Medulla oblongata (tissue), 1 donor: ENCODE measurements around the gene NEUROD4.
A peak's percentile ranks its signal among the peaks of the same experiment; 100 is the strongest.
"Not testable (repeated sequence)": the region's sequence is repeated elsewhere in the genome, so short reads cannot be mapped to it uniquely, and the experiment has no call there.

Source experiments
- DNase-seq: peaks from one replicate; pipeline ENCODE4 v3.0.0-alpha.2; 2015; ENCODE audit errors: extremely low spot score

Gene NEUROD4

DNA sequence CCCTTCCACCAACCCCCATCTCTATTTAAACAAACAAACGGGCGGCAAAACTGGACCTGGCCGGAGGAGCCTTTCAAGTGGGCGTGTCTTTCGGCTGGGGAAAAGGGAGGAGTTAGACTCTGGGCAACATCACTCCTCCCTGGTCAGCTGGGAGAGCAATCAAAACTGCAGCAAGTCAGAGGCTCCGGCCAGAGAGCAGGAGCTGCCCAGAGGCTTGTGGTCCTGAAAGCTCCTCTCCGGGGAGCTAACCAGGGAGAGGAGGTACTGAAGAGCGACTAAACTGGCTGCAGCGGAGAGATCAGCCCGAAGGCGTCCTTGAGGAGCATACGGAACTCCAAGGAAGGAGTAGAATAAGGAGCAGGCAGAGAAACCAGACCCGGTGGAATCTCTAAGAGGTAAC lies at the start of gene NEUROD4:
TSS of gene NEUROD4 (plus strand) at position 191 of the 400 bp plus-strand sequence. CDS start 6,466 bp downstream, outside the sequence.
- peak; percentile 42 for DNase-seq

- no peak for DNase-seq
These were observed 49.0 kb upstream of the NEUROD4 start for GRCh38 chr12:54970741-54971140.

GRCh38 chr12:54973556-54973955 lies 46.2 kb upstream of the NEUROD4 start:
- DNase-seq, result no peak

DNA sequence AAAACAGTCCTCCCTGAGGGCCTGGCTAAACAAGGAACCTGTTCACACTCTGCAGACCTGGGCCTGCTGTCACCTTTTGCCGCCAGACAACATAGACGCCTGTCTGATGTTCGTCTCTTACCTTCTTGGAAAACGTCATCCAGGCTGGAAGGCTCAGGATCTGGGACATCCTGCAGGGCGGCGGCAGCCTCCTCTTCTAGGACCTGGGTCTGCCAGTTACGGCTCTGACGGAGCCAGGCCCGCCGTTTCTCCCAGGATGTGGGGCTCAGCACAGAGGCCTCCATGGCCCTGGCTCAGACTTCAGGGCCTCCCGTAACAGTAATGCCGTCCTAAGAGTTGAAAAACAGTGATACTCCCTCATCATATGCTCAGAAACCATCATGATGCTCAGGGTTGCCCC lies 45.5 kb upstream of the NEUROD4 start:
- no peak for DNase-seq

- DNase-seq, result peak; percentile 52
These were observed 44.5 kb upstream of the NEUROD4 start for GRCh38 chr12:54975272-54975671.

DNA sequence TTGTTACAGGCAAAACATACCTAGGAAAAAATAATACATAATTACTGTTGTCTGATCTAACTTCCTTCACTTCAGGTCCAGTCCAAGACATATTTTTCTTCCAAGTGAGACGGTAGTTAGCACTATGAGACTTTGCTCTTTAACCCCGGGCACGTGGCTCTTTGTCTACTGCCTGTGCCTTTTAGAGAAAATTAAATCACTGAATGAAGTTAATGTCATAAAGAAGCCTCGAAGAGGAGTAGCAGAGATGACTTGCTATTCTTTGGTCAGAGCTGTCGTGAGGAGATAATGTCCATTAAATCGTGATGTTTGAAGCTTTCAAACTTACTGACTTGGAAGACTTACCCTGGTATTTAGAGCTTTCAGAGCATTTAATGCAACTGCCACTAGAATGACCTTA lies 43.9 kb upstream of the NEUROD4 start:
- DNase-seq, result no peak

GRCh38 chr12:54977155-54977554 lies 42.6 kb upstream of the NEUROD4 start:
- no peak for DNase-seq

- no peak for DNase-seq
These were observed 41.9 kb upstream of the NEUROD4 start for GRCh38 chr12:54977857-54978256.

DNA sequence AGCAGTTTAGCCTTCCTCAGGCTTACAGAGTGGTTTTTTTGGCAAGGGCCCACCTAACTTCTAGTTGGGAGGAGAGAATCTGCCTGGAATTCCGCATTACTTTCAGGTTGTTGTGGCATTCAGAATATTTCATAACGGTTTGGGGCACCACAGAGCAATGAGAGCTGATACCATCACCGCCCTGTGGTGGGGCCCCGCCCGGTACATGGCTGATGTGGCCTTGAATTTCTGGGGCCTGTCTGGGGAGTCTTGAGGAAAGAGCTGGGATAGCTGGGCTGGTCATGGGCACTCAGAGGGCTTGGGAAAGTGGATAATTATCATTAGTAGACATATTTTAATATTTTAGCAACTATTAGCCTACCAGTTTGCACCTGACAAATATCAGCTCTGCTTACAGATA lies 39.4 kb upstream of the NEUROD4 start:
- no peak for DNase-seq

GRCh38 chr12:54981796-54982195 lies 38.0 kb upstream of the NEUROD4 start:
- no peak for DNase-seq

- no peak for DNase-seq
These were observed 36.2 kb upstream of the NEUROD4 start for GRCh38 chr12:54983536-54984101.

DNA sequence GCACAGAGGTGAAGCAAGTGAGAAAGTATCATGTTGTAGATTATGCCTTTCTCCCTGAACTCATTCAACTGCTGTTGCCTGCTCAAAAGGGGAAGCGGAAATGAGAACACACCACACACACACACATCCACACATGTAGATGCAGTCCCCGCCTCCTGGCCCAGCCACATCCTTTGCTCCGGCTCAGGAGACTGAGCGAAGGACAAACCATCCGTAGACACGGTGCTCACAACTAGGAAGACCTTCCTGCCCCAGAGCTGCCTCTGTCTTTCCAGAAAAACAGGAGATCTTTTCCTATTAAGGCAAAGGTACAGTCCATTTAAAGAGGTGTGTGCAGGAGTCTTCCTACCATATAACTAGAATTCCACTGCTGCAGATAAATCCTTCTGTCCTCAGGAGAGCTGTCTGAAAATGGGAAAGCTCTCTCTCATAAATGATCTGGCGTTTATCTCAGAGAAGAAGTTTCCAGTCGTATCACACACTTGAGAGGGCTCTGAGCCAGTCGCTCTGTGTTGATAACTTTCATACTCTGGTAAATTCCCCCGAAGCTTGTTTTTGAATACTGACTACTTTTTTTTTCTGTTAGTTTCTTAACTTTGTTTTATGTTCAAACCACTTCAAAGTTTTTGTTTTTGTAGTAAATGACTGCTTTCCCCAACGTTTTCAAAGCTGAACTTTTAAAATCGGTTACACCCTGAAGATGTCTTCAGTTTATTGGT lies 35.0 kb upstream of the NEUROD4 start, which contains the start of gene TESPA1:
TSS of gene TESPA1 (minus strand) at position 105 of the 719 bp plus-strand sequence. CDS start 10,200 bp downstream, outside the sequence.
- DNase-seq, result peak; percentile 62

GRCh38 chr12:54986773-54987172 lies 33.0 kb upstream of the NEUROD4 start:
- not testable (repeated sequence) for DNase-seq

- no peak for DNase-seq
These were observed 32.1 kb upstream of the NEUROD4 start for GRCh38 chr12:54987611-54988231.

DNA sequence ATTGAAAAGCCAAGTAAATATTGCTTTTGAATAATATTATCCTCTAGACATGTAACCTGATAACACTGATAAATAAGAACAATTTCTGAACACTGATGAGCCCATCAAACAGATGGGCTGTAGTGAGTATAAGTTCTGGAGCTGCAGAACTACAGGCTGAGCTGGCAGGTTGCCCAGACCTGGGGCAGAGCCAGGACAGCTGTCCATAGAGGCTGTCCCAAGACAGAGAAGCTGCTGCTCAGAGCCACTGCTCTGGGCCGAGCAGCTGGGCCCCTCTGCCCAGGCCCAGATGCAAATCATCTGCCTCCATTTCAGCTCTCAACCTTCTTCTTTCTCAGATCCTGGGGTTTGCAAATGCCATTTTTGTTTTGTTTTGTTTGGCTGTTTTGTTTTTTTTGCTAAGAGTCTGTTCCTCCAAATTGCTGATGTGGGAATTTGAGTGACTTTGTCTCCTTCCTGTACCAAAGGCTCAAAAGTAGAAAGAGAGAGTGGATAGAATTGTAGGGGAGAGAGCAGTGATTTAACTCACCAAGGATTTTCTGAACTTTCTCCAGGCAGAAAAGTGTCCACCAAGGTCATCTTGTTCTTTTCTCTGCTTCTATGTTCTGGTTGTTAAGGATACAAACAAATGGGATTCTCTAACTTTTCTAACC lies 31.2 kb upstream of the NEUROD4 start:
- peak; percentile 82 for DNase-seq

DNA sequence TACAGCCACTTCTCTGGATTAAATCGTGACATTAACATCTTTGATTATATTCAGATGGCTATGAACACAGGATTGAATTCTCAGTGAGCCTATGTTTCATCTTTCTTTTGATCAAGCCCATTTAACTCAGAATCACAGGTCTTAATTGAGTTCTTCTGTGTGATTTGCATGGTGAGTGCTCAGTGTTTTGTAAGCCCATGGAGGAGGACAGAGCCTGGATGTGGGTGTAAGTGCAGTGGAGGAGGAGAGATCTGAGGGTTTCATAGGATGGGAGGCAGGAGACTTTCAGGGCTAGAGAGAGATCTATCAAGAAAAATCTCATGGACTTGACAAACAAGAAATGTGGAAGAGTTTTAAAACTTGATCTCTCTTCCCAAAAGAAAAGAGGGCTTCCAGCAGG lies 29.9 kb upstream of the NEUROD4 start:
- no peak for DNase-seq

GRCh38 chr12:54991161-54991990 lies 28.4 kb upstream of the NEUROD4 start:
- no peak for DNase-seq

DNA sequence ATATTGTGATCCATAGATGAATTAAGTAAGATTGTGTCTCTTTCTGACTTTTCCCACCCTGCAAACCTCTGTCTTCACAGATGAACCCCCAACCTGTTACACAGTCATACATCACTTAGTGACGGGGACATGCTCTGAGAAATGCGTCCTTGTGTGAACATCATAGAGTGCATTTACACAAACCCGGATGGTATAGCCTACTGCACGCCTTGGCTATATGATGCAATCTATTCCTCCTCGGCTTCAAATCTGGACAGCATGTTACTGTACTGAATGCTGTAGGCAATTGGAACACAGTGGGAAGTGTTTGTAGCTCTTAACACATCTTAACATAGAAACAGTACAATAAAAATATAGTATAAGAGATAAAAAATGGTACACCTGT lies 27.8 kb upstream of the NEUROD4 start:
- no peak for DNase-seq

GRCh38 chr12:54993181-54993835 lies 26.5 kb upstream of the NEUROD4 start:
- DNase-seq, result peak; percentile 87

DNA sequence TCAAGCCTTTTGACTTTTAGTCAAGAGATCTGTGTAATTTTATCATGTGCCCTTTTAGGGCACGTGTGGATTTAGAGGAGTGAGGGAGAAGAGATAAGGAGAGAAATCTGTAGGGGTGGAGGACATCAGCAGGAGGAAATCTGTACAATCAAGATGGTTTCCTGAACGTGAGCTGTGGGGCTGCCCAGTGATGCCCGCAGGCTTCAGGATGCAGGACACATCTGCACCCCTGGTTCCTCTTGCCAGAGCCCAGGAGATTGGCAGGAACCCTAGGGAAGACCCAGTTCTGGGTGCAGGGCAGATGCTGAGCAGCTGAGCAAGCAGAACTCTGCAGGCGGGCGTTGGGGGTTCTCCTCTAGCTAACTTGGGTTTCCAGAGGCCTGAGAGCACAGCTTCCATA lies 23.6 kb upstream of the NEUROD4 start:
- DNase-seq, result no peak

GRCh38 chr12:54997929-54998522 lies 21.7 kb upstream of the NEUROD4 start:
- no peak for DNase-seq
